ENCODE measurements around the gene NKX1-1.
"Not testable (repeated sequence)": the region's sequence is repeated elsewhere in the genome, so short reads cannot be mapped to it uniquely, and the experiment has no call there.

NKX1-1 gene

GRCh38 chr4:1404573-1405253, 1.5 kb downstream of the NKX1-1 start:
- no peak for DNase-seq (ENCODE audit: low read depth in 2 of 2)

- DNase-seq (ENCODE audit: low read depth in 2 of 2) = no peak
Measured at GRCh38 chr4:1403591-1404572, 2.4 kb downstream of the NKX1-1 start.

GRCh38 chr4:1403177-1403583, 3.1 kb downstream of the NKX1-1 start:
- no peak for DNase-seq (ENCODE audit: low read depth in 2 of 2)

GRCh38 chr4:1402516-1403091, 3.6 kb downstream of the NKX1-1 start:
- DNase-seq (ENCODE audit: low read depth in 2 of 2) = no peak

GRCh38 chr4:1402021-1402515, 4.2 kb downstream of the NKX1-1 start:
- DNase-seq (ENCODE audit: low read depth in 2 of 2) = no peak

- no peak for DNase-seq (ENCODE audit: low read depth in 2 of 2)
Measured at GRCh38 chr4:1401409-1402020, 4.7 kb downstream of the NKX1-1 start.

- DNase-seq (ENCODE audit: low read depth in 2 of 2) = no peak
Measured at GRCh38 chr4:1400831-1401408, 5.3 kb downstream of the NKX1-1 start.

GRCh38 chr4:1400191-1400805, 5.9 kb downstream of the NKX1-1 start:
- DNase-seq (ENCODE audit: low read depth in 2 of 2) = no peak

- no peak for DNase-seq (ENCODE audit: low read depth in 2 of 2)
Measured at GRCh38 chr4:1399508-1400190, 6.6 kb downstream of the NKX1-1 start.

- DNase-seq (ENCODE audit: low read depth in 2 of 2) = no peak
Measured at GRCh38 chr4:1398681-1399507, 7.3 kb downstream of the NKX1-1 start.

- DNase-seq (ENCODE audit: low read depth in 2 of 2) = no peak
Measured at GRCh38 chr4:1396806-1397455, 9.3 kb downstream of the NKX1-1 start.

GRCh38 chr4:1395941-1396805, 10.1 kb downstream of the NKX1-1 start:
- no peak for DNase-seq (ENCODE audit: low read depth in 2 of 2)

- DNase-seq (ENCODE audit: low read depth in 2 of 2) = not testable (repeated sequence)
Measured at GRCh38 chr4:1395389-1395820, 10.8 kb downstream of the NKX1-1 start.

GRCh38 chr4:1394554-1395388, 11.5 kb downstream of the NKX1-1 start:
- DNase-seq (ENCODE audit: low read depth in 2 of 2) = not testable (repeated sequence)

GRCh38 chr4:1393866-1394265, 12.4 kb downstream of the NKX1-1 start:
- no peak for DNase-seq (ENCODE audit: low read depth in 2 of 2)

- DNase-seq (ENCODE audit: low read depth in 2 of 2) = not testable (repeated sequence)
Measured at GRCh38 chr4:1393363-1393762, 12.9 kb downstream of the NKX1-1 start.

Data from activated CD4-positive, alpha-beta T cell treated with anti-CD3 and anti-CD28 coated beads for 24 hours (primary cell).